Prostate gland (tissue), 2 donors: Measurements from ENCODE around the gene SEPTIN1. TPM values are rescaled to one million over a fixed set of nuclear protein-coding genes. Genes with fewer than 3 reads are reported as not detected.

ENCODE experiments used
- DNase-seq: peaks from one replicate; pipeline ENCODE4 v3.0.0-alpha.2; 2019; ENCODE audit warnings: low spot score
- H3K27ac ChIP-seq, 2 donors: fragments of 200-600 bp; sonication (generic); 2 replicates each; pipeline ENCODE4 v1.5.1; 2017 to 2019
- H3K27me3 ChIP-seq: fragments of 200-600 bp; sonication (generic); replicated peaks from 2 replicates; pipeline ENCODE4 v1.5.1; 2019; ENCODE audit not compliant: insufficient read depth
- H3K36me3 ChIP-seq, 2 donors: fragments of 200-600 bp; sonication (generic); 1 replicate in 1 of 2; 2 replicates in 1 of 2; pipeline versions ENCODE4 v1.5.1 to v1.8.1; 2017 to 2019
- H3K4me1 ChIP-seq: fragments of 200-600 bp; sonication (generic); replicated peaks from 2 replicates; pipeline ENCODE4 v1.5.1; 2019
- H3K4me3 ChIP-seq, 2 donors: fragments of 200-600 bp; sonication (generic); 2 replicates each; pipeline ENCODE4 v1.5.1; 2017 to 2019
- H3K9me3 ChIP-seq: fragments of 200-600 bp; sonication (generic); 2 replicates; pipeline ENCODE4 v1.5.1; 2017
- POLR2A ChIP-seq: fragments of 450-650 bp; IDR thresholded peaks from one replicate; pipeline ENCODE4 v1.6.1; 2016; ENCODE audit warnings: antibody characterized with exemption, mild to moderate bottlenecking
- POLR2AphosphoS5 ChIP-seq: sonication (generic); formaldehyde crosslinking; IDR thresholded peaks from one replicate; pipeline ENCODE4 v1.6.1; 2017; ENCODE audit warnings: antibody characterized with exemption
- WGBS: methylation state at CpG from one replicate; pipeline ENCODE4 v1.1.5; 2018; 5-methylcytosine and 5-hydroxymethylcytosine counted together
- intact Hi-C: fragments of 100-400 bp; cut with DNase I; formaldehyde crosslinking; loops from one replicate; pipeline ENCODE4 v1.14.2; 2022
- total RNA-seq, 2 donors: library from RNA; depleted of rRNA; stranded (reverse); fragments of >200 nt; gene quantifications; one replicate each; pipeline ENCODE4 v1.1.0, GENCODE V29; 2016
- TF ChIP-seq, protein P1 (sequence below), 4 experiments: fragments of 200-600 bp in 2 of 4; fragments of 450-650 bp in 2 of 4; sonication (generic) in 2 of 4; IDR thresholded peaks; 1 replicate in 3 of 4; 2 replicates in 1 of 4; pipeline ENCODE4 v1.5.1; 2016 to 2019; ENCODE audit warnings: antibody characterized with exemption in 4 of 4, mild to moderate bottlenecking in 2 of 4, moderate library complexity in 2 of 4

Gene SEPTIN1
- total RNA-seq, 2 donors from 2014 or later = 3.0 to 4.2 TPM

DNA sequence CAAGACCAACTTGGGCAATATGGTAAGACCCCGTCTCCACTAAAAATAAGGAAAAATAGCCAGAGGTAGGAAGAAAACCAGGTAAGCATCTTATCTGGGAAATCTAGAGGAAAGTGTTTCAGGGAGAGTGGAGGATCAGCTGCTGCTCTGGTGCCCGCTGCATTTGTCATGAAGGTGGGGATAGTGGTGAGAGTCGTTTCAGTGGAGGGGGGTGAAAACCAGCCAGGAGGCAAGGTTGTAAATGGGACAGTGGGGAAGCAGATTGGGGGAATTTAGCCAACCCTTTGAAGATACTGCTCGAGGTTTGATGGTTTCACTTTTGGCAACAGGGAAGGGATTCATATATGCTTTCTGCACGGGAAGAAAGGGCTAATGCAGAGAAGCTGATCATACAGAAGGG lies 38.6 kb upstream of the SEPTIN1 start:
- Histone ChIP-seq H3K27ac (no peak overlapping the region), H3K27me3 (no peaks in the 10 kb centered on the region), H3K4me1 (no peaks in the 10 kb centered on the region), H3K4me3 (no peak overlapping the region), H3K9me3 (no peaks in the 10 kb centered on the region), H3K36me3 (no peaks in the 10 kb centered on the region)
- no peak for TF ChIP-seq POLR2AphosphoS5
- TF ChIP-seq, protein P1, sequence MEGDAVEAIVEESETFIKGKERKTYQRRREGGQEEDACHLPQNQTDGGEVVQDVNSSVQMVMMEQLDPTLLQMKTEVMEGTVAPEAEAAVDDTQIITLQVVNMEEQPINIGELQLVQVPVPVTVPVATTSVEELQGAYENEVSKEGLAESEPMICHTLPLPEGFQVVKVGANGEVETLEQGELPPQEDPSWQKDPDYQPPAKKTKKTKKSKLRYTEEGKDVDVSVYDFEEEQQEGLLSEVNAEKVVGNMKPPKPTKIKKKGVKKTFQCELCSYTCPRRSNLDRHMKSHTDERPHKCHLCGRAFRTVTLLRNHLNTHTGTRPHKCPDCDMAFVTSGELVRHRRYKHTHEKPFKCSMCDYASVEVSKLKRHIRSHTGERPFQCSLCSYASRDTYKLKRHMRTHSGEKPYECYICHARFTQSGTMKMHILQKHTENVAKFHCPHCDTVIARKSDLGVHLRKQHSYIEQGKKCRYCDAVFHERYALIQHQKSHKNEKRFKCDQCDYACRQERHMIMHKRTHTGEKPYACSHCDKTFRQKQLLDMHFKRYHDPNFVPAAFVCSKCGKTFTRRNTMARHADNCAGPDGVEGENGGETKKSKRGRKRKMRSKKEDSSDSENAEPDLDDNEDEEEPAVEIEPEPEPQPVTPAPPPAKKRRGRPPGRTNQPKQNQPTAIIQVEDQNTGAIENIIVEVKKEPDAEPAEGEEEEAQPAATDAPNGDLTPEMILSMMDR (IDR thresholded peaks at IDR 0.05) = no peak
- no peak for DNase-seq
- WGBS = 66% methylated on average over 5 of the region's 5 CpGs
- intact Hi-C loops = no loop called here

DNA sequence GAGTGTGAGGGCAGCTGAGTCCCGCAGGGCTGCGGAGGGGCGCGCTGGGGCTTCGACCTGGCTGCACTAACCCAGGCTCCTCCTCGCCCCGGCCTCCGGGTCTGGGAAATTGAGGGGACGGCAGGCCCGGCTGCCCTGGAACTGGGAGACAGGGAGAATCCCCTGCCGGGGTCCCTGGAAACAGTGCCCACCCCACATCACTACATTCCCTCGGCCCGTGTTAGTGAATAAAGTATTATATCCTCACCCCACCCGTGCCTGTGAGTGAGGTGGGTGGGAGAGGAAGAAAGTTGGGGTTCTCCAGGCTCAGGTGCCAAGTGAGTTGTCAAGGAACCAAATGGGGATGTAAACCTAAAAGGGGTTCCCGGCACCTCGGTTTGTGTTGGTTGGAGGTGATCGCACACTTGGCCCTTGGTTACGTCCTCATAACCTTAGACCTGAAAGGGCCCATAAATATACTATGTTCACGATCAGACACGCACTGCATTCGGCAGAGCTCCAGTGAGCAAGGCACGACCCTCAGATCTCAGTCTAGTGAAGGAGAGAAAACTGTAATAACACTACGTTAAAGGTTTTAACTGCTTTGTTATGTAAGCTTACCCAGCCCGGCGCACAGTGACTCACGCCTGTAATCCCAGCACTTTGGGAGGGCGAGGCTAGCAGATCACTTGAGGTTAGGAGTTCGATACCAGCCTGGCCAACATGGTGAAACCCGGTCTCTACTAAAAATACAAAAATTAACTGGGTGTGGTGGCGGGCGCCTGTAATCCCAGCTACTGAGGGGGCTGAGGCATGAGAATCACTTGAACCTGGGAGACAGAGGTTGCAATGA lies 36.2 kb upstream of the SEPTIN1 start:
- no peaks in the 10 kb centered on the region for H3K27me3 ChIP-seq
- no peaks in the 10 kb centered on the region for H3K9me3 ChIP-seq
- WGBS = 60% methylated on average over 30 of the region's 31 CpGs
- no peaks in the 10 kb centered on the region for H3K4me1 ChIP-seq
- no peaks in the 10 kb centered on the region for H3K36me3 ChIP-seq
- peak overlapping the region; percentile 48 to 72 for H3K4me3 ChIP-seq
- intact Hi-C loops = no loop called here
- DNase-seq = no peak
- peak overlapping the region; percentile 81 to 83 for H3K27ac ChIP-seq
- TF ChIP-seq POLR2AphosphoS5 = no peak
- TF ChIP-seq, protein P1 (IDR thresholded peaks at IDR 0.05) = peak in 1 of 4 experiments; percentile 1

DNA sequence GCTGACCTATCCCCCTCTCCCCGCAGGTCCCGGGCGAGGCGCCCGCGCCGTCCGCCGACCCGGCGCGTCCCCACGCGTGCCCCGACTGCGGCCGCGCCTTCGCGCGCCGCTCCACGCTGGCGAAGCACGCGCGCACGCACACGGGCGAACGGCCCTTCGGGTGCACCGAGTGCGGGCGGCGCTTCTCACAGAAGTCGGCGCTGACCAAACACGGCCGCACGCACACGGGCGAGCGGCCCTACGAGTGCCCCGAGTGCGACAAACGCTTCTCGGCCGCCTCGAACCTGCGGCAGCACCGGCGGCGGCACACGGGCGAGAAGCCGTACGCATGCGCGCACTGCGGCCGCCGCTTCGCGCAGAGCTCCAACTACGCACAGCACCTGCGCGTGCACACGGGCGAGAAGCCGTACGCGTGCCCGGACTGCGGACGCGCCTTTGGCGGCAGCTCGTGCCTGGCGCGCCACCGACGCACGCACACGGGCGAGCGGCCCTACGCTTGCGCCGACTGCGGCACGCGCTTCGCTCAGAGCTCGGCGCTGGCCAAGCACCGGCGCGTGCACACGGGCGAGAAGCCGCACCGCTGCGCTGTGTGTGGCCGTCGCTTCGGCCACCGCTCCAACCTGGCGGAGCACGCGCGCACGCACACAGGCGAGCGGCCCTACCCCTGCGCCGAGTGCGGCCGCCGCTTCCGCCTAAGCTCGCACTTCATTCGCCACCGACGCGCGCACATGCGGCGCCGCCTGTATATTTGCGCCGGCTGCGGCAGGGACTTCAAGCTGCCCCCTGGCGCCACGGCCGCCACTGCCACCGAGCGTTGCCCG lies 35.4 kb upstream of the SEPTIN1 start:
- Histone ChIP-seq H3K4me3 (peak overlapping the region; percentile 48 to 72), H3K9me3 (no peaks in the 10 kb centered on the region), H3K4me1 (no peaks in the 10 kb centered on the region), H3K27ac (peak overlapping the region; percentile 81 to 83), H3K36me3 (no peaks in the 10 kb centered on the region), H3K27me3 (no peaks in the 10 kb centered on the region)
- TF ChIP-seq, protein P1 (IDR thresholded peaks at IDR 0.05) = peak in 3 of 4 experiments; percentile 27 to 33 (median 28)
- TF ChIP-seq POLR2A = peak; percentile 23
- peak; percentile 62 for TF ChIP-seq POLR2AphosphoS5
- WGBS = under 1% methylated on average over 93 of the region's 140 CpGs
- intact Hi-C loops = no loop called here
- DNase-seq = peak; percentile 78

DNA sequence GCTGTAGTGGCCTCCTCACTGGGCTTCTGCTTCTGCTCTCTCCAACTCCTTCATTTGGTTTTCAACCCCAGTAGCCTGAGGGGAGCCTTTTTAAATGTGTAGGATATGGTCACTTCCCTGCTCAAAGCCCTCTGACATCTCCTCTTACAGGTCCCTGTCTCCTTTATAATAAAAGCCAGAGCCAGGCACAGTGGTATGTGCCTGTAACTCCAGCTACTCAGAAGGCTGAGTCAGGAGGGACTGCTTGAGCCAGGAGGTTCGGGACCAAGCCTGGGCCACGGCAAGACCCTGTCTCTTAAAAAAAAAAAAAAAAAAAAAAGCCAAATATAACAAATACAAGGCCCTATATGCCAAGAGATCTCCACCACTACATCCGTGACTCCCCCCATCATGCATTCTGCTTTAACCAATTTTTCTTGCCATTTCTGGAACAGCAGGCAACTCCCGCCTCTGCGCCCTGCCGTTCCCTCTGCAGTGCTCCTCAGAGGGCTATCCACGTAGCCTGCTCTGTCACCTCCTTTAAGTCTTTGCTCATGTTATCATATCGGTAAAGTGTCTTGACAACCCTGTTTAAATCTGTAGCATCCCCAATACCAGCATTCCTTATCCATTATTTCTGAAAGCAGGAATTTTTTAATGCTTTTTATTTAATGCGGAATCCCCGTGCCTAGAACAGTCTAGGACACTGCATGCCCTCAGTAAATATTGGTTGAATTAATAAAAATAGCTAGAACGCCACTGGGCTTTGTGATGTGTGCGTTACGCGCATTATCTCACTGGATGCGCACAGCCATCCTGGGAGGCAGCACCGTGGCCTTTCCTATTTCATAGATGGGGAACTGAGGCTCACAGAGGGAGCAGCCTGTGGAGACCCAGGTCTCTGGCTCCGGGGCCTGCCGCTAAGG lies 34.5 kb upstream of the SEPTIN1 start:
- intact Hi-C loops = no loop called here

More for the DNA sequence above, 34.5 kb upstream of the SEPTIN1 start:
- H3K4me3 ChIP-seq = peak overlapping the region; percentile 48 to 72
- TF ChIP-seq POLR2A = no peak
- TF ChIP-seq, protein P1 (IDR thresholded peaks at IDR 0.05) = no peak
- no peaks in the 10 kb centered on the region for H3K36me3 ChIP-seq
- H3K27ac ChIP-seq = peak overlapping the region; percentile 81 to 83
- 54% methylated on average over 18 of the region's 18 CpGs for WGBS
- no peaks in the 10 kb centered on the region for H3K9me3 ChIP-seq
- H3K27me3 ChIP-seq = no peaks in the 10 kb centered on the region
- no peaks in the 10 kb centered on the region for H3K4me1 ChIP-seq
- no peak for DNase-seq
